Measurements from ENCODE around the gene SCAMP2.

SCAMP2 gene

GRCh38 chr15:74798388-74799254 lies 74.5 kb downstream of the SCAMP2 start:
- H3K27ac ChIP-seq (ENCODE audit: insufficient read depth in 1 of 2, low read depth in 1 of 2, low read length in 2 of 2, poor library complexity in 1 of 2, severe bottlenecking in 2 of 2): peak overlapping the region; percentile 33 to 64
- no peak for DNase-seq
- peaks cover 11 to 58% (median 53%) of the 10 kb centered on the region in 4 experiments for H3K4me1 ChIP-seq (ENCODE audit: control extremely low read depth in 1 of 4, control insufficient read depth in 4 of 4, insufficient read depth in 4 of 4, low read length in 3 of 4)
- POLR2A ChIA-PET: interaction anchor here (1.3 to 1.7 kb wide), 3 partner anchors 15 to 28 kb away, joined by 3 to 10 read pairs (median 8); partner anchors contain the start of gene CSK
- peaks cover 15 to 79% (median 41%) of the 10 kb centered on the region in 4 experiments for H3K36me3 ChIP-seq (ENCODE audit: control insufficient read depth in 4 of 4, insufficient read depth in 4 of 4, low read length in 3 of 4)
- H3K4me3 ChIP-seq (ENCODE audit: control insufficient read depth in 1 of 7, extremely low read depth in 1 of 7, insufficient read depth in 4 of 7, low read depth in 2 of 7, low read length in 6 of 7): no peak overlapping the region
- H3K9me3 ChIP-seq (ENCODE audit: control extremely low read depth in 1 of 5, control insufficient read depth in 4 of 5, insufficient read depth in 2 of 5, low read depth in 1 of 5, low read length in 4 of 5): no peaks in the 10 kb centered on the region
- WGBS (ENCODE audit: insufficient coverage): 72% methylated on average over 25 of the region's 25 CpGs
- CTCF ChIA-PET: interaction anchor here (0.9 to 20.4 kb wide), 13 partner anchors 10 to 411 kb away, joined by 3 to 1027 read pairs (median 7); partner anchors contain the start of genes CSK and ULK3
- H3K27me3 ChIP-seq (replicated peaks in 2 of 5; ENCODE audit: control insufficient read depth in 4 of 5, insufficient read depth in 5 of 5, low read length in 4 of 5): no peaks in the 10 kb centered on the region

DNA sequence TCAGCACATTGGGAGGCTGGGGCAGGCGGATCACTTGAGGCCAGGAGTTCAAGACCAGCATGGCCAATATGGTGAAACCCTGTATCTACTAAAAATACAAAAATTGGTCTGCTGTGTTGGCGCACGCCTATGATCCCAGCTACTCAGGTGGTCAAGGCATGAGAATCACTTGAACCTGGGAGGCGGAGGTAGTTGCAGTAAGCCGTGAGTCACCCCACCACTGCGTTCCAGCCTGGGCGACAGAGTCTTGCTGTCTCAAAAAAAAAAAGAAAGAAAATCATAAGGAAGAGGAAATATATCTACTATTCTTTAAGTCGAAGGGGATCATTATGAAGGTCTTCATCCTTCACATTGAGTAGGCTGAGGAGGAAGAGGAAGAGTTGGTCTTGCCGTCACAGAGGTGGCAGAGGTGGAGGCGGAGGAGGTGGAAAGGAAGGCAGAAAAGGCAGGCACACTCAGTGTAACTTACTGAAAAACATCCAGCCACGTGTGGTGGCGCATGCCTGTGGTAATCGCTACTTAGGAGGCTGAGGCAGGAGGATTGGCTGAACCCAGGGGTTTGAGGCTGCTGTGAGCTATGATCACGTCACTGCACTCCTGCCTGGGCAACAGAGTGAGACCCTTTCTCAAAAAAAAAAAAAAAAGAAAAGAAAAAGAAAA lies 77.1 kb downstream of the SCAMP2 start:
- Histone ChIP-seq H3K27ac (ENCODE audit: insufficient read depth in 1 of 2, low read depth in 1 of 2, low read length in 2 of 2, poor library complexity in 1 of 2, severe bottlenecking in 2 of 2) (peak overlapping the region in 1 of 2 experiments; percentile 52), H3K4me1 (ENCODE audit: control extremely low read depth in 1 of 4, control insufficient read depth in 4 of 4, insufficient read depth in 4 of 4, low read length in 3 of 4) (peaks cover 26 to 84% (median 78%) of the 10 kb centered on the region in 4 experiments), H3K4me3 (ENCODE audit: control insufficient read depth in 1 of 7, extremely low read depth in 1 of 7, insufficient read depth in 4 of 7, low read depth in 2 of 7, low read length in 6 of 7) (no peak overlapping the region), H3K36me3 (ENCODE audit: control insufficient read depth in 4 of 4, insufficient read depth in 4 of 4, low read length in 3 of 4) (peaks cover 7 to 71% (median 23%) of the 10 kb centered on the region in 4 experiments), H3K27me3 (replicated peaks in 2 of 5; ENCODE audit: control insufficient read depth in 4 of 5, insufficient read depth in 5 of 5, low read length in 4 of 5) (no peaks in the 10 kb centered on the region), H3K9me3 (ENCODE audit: control extremely low read depth in 1 of 5, control insufficient read depth in 4 of 5, insufficient read depth in 2 of 5, low read depth in 1 of 5, low read length in 4 of 5) (no peaks in the 10 kb centered on the region)
- WGBS (ENCODE audit: insufficient coverage): 95% methylated on average over 9 of the region's 14 CpGs
- no peak for DNase-seq
- CTCF ChIA-PET: interaction anchor here (1.0 to 20.4 kb wide), 6 partner anchors 9 to 180 kb away, joined by 3 to 1027 read pairs (median 18); partner anchors contain the start of gene CSK
- POLR2A ChIA-PET: no interaction called here

DNA sequence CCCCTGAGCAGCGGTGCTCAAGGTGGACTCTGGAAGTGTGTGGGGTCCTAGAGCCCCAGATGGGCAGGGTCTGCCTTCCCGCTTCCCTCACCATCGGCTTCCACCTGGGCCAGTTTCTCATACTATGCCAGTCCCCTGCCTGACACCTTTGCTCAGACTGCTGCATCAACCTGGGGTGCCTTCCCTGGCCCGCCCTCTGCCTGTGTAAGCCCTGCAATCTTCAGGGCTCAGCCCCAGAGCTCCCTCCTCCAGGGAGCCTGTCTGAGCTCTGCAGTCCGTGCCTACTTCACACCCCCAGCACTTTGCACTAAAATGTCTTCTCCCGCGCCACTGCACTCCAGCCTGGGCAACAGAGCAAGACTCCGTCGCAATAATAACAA lies 78.2 kb downstream of the SCAMP2 start:
- peak overlapping the region in 1 of 2 experiments; percentile 62 for H3K27ac ChIP-seq (ENCODE audit: insufficient read depth in 1 of 2, low read depth in 1 of 2, low read length in 2 of 2, poor library complexity in 1 of 2, severe bottlenecking in 2 of 2)
- POLR2A ChIA-PET: no interaction called here

GRCh38 chr15:74794248-74794969 lies 78.8 kb downstream of the SCAMP2 start:
- H3K4me1 ChIP-seq (ENCODE audit: control extremely low read depth in 1 of 4, control insufficient read depth in 4 of 4, insufficient read depth in 4 of 4, low read length in 3 of 4): peaks cover 37 to 85% (median 81%) of the 10 kb centered on the region in 4 experiments
- no peak overlapping the region for H3K4me3 ChIP-seq (ENCODE audit: control insufficient read depth in 1 of 7, extremely low read depth in 1 of 7, insufficient read depth in 4 of 7, low read depth in 2 of 7, low read length in 6 of 7)
- ChIA-PET CTCF (interaction anchor here (0.9 to 20.4 kb wide), 15 partner anchors 9 to 168 kb away, joined by 3 to 1027 read pairs (median 4); partner anchors contain the start of gene CSK), POLR2A (interaction anchor here (1.1 to 4.7 kb wide), 3 partner anchors 12 to 23 kb away, joined by 6 to 31 read pairs (median 11); partner anchors contain the start of gene CSK)
- H3K36me3 ChIP-seq (ENCODE audit: control insufficient read depth in 4 of 4, insufficient read depth in 4 of 4, low read length in 3 of 4): peaks cover 3 to 54% (median 13%) of the 10 kb centered on the region in 4 experiments
- peak overlapping the region in 1 of 2 experiments; percentile 62 for H3K27ac ChIP-seq (ENCODE audit: insufficient read depth in 1 of 2, low read depth in 1 of 2, low read length in 2 of 2, poor library complexity in 1 of 2, severe bottlenecking in 2 of 2)
- no peaks in the 10 kb centered on the region for H3K27me3 ChIP-seq (replicated peaks in 2 of 5; ENCODE audit: control insufficient read depth in 4 of 5, insufficient read depth in 5 of 5, low read length in 4 of 5)
- 95% methylated on average over 4 of the region's 9 CpGs for WGBS (ENCODE audit: insufficient coverage)
- DNase-seq: no peak
- no peaks in the 10 kb centered on the region for H3K9me3 ChIP-seq (ENCODE audit: control extremely low read depth in 1 of 5, control insufficient read depth in 4 of 5, insufficient read depth in 2 of 5, low read depth in 1 of 5, low read length in 4 of 5)

More for the DNA sequence above, 78.2 kb downstream of the SCAMP2 start:
- no peak for DNase-seq
- Histone ChIP-seq H3K9me3 (ENCODE audit: control extremely low read depth in 1 of 5, control insufficient read depth in 4 of 5, insufficient read depth in 2 of 5, low read depth in 1 of 5, low read length in 4 of 5) (no peaks in the 10 kb centered on the region), H3K36me3 (ENCODE audit: control insufficient read depth in 4 of 4, insufficient read depth in 4 of 4, low read length in 3 of 4) (peaks cover 6 to 60% (median 17%) of the 10 kb centered on the region in 4 experiments), H3K4me3 (ENCODE audit: control insufficient read depth in 1 of 7, extremely low read depth in 1 of 7, insufficient read depth in 4 of 7, low read depth in 2 of 7, low read length in 6 of 7) (no peak overlapping the region), H3K27me3 (replicated peaks in 2 of 5; ENCODE audit: control insufficient read depth in 4 of 5, insufficient read depth in 5 of 5, low read length in 4 of 5) (no peaks in the 10 kb centered on the region), H3K4me1 (ENCODE audit: control extremely low read depth in 1 of 4, control insufficient read depth in 4 of 4, insufficient read depth in 4 of 4, low read length in 3 of 4) (peaks cover 33 to 85% (median 81%) of the 10 kb centered on the region in 4 experiments)
- CTCF ChIA-PET: interaction anchor here (1.0 to 20.4 kb wide), 6 partner anchors 12 to 161 kb away, joined by 3 to 1027 read pairs (median 8); partner anchors contain the start of gene CSK
- 84% methylated on average over 4 of the region's 9 CpGs for WGBS (ENCODE audit: insufficient coverage)

All from common myeloid progenitor, CD34-positive (primary cell).